Right atrium auricular region (tissue), 2 donors: ENCODE data around the gene PAX3. TPM values are rescaled to one million over a fixed set of nuclear protein-coding genes. Genes with fewer than 3 reads are reported as not detected.
A peak's percentile ranks its signal among the peaks of the same experiment; 100 is the strongest.

Experiments used
- DNase-seq: peaks from one replicate; pipeline ENCODE4 v3.0.0-alpha.2; 2019; ENCODE audit warnings: low spot score
- H3K27ac ChIP-seq, 2 donors: fragments of 200-600 bp; sonication (generic); 1 replicate in 1 of 2; 2 replicates in 1 of 2; pipeline ENCODE4 v1.5.1; 2016 to 2019
- H3K27me3 ChIP-seq, 2 donors: fragments of 200-600 bp; sonication (generic); one replicate each; pipeline versions ENCODE4 v1.5.1 to v1.6.0; 2017 to 2019
- H3K36me3 ChIP-seq: fragments of 200-600 bp; sonication (generic); one replicate; pipeline ENCODE4 v1.5.1; 2016
- H3K4me1 ChIP-seq, 2 donors: fragments of 200-600 bp; sonication (generic); one replicate each; pipeline versions ENCODE4 v1.5.1 to v1.6.0; 2017 to 2019
- H3K4me3 ChIP-seq, 2 donors: fragments of 200-600 bp; sonication (generic); 1 replicate in 1 of 2; 2 replicates in 1 of 2; pipeline ENCODE4 v1.5.1; 2017 to 2019; ENCODE audit warnings: mild to moderate bottlenecking in 1 of 2, moderate library complexity in 1 of 2
- H3K9me3 ChIP-seq, 2 donors: fragments of 200-600 bp; sonication (generic); one replicate each; pipeline ENCODE4 v1.5.1; 2019
- CTCF ChIP-seq, 2 donors: fragments of 200-600 bp; sonication (generic); IDR thresholded peaks; one replicate each; pipeline ENCODE4 v1.5.1; 2019; ENCODE audit warnings: antibody characterized with exemption in 2 of 2
- total RNA-seq, 2 donors: library from RNA; depleted of rRNA; stranded (reverse); fragments of >200 nt; gene quantifications; one replicate each; pipeline ENCODE4 v1.1.0, GENCODE V29; 2016

Gene PAX3
- total RNA-seq, 2 donors from 2014 or later: 0.24 to 1.7 TPM

- no peak for DNase-seq
Measured at GRCh38 chr2:222305516-222306392, 7.0 kb upstream of the PAX3 start.

GRCh38 chr2:222304737-222305515, 6.1 kb upstream of the PAX3 start:
- Histone ChIP-seq H3K9me3 (no peaks in the 10 kb centered on the region), H3K27me3 (peaks cover 55 to 68% of the 10 kb centered on the region in 2 donors), H3K4me1 (peaks cover 0 to 42% of the 10 kb centered on the region in 2 donors), H3K36me3 (no peaks in the 10 kb centered on the region), H3K4me3 (peak overlapping the region in 1 of 2 donors; percentile 51), H3K27ac (no peak overlapping the region)
- no peak for TF ChIP-seq CTCF (IDR thresholded peaks at IDR 0.05)
- no peak for DNase-seq

More at GRCh38 chr2:222305516-222306392, 7.0 kb upstream of the PAX3 start:
- peaks cover 0 to 42% of the 10 kb centered on the region in 2 donors for H3K4me1 ChIP-seq
- peak overlapping the region; percentile 31 to 51 for H3K4me3 ChIP-seq
- H3K27me3 ChIP-seq: peaks cover 55 to 72% of the 10 kb centered on the region in 2 donors
- no peaks in the 10 kb centered on the region for H3K9me3 ChIP-seq
- no peak for TF ChIP-seq CTCF (IDR thresholded peaks at IDR 0.05)
- no peak overlapping the region for H3K27ac ChIP-seq
- H3K36me3 ChIP-seq: no peaks in the 10 kb centered on the region

- Histone ChIP-seq H3K4me3 (peak overlapping the region in 1 of 2 donors; percentile 51), H3K36me3 (no peaks in the 10 kb centered on the region), H3K9me3 (no peaks in the 10 kb centered on the region), H3K27me3 (peaks cover 59 to 71% of the 10 kb centered on the region in 2 donors), H3K4me1 (peaks cover 0 to 42% of the 10 kb centered on the region in 2 donors), H3K27ac (no peak overlapping the region)
- no peak for DNase-seq
- no peak for TF ChIP-seq CTCF (IDR thresholded peaks at IDR 0.05)
Measured at GRCh38 chr2:222303828-222304736, 5.3 kb upstream of the PAX3 start.

GRCh38 chr2:222303045-222303827, 4.4 kb upstream of the PAX3 start:
- H3K9me3 ChIP-seq: no peaks in the 10 kb centered on the region
- no peak for TF ChIP-seq CTCF (IDR thresholded peaks at IDR 0.05)
- H3K27me3 ChIP-seq: peaks cover 68 to 78% of the 10 kb centered on the region in 2 donors
- H3K36me3 ChIP-seq: no peaks in the 10 kb centered on the region
- peaks cover 0 to 51% of the 10 kb centered on the region in 2 donors for H3K4me1 ChIP-seq
- H3K4me3 ChIP-seq: no peak overlapping the region
- H3K27ac ChIP-seq: no peak overlapping the region
- no peak for DNase-seq
